GM19351 (cell line): Measurements from ENCODE around the gene MCAT.
"Not testable (repeated sequence)": the region's sequence is repeated elsewhere in the genome, so short reads cannot be mapped to it uniquely, and the experiment has no call there.

ENCODE experiments used
- ATAC-seq: cut with Tn5 transposase; IDR thresholded peaks from one replicate; pipeline ENCODE4 v1.9.1; 2021; ENCODE audit warnings: mild to moderate bottlenecking, moderate library complexity; ENCODE audit not compliant: unreplicated experiment

The MCAT gene

GRCh38 chr22:43128928-43129424 is 14.2 kb downstream of the MCAT start:
- no peak for ATAC-seq

- no peak for ATAC-seq
These were observed 15.1 kb downstream of the MCAT start for GRCh38 chr22:43128116-43128515.

GRCh38 chr22:43127166-43127908 is 15.9 kb downstream of the MCAT start:
- ATAC-seq: no peak

GRCh38 chr22:43126501-43127165 is 16.6 kb downstream of the MCAT start:
- no peak for ATAC-seq

DNA sequence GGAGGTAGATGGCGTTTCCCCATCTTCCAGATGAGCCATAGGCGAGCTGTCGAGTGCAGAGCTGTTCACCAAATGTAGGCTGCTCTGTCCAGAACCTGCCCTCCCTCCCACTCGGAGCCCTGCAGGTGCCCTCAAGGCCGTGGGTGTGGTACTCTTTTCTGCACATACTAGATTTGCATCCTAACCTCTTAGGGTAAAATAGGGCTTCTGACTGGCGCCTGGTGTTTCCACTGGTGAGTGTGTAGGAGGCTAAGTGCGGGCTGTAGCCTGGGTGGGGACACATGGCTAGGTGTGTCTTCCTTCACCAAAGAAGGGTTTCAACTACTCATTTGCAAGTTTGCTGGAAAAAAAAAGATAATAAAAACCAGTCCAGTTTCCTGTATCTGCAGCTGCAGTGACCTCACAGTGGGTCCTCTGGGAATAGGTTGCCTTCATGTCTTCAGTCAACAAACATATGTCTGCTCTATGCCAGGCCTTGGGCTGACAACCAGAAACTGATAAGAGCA is 24.2 kb downstream of the MCAT start:
- peak; percentile 70 for ATAC-seq

- ATAC-seq: peak; percentile 10
These were observed 25.0 kb downstream of the MCAT start for GRCh38 chr22:43118024-43118849.

DNA sequence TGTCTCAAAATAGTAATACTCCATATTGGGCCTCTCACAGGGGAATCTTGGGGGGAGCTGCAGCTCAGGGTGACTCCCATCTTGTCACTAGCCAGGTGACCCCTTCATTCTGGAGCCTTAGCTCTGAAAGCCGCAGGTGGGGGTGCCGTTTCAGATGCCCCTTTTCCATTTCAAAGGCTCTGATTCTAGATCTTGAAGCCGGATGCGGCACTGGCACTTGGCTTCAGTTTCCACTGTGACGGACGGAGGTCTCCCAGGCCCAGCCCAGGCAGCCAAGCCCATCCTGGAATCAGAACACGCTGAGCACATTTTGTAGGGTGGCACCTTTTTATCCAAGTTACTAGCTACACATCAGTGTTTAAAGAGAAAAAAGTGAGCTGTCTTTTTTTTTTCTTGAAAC is 26.3 kb downstream of the MCAT start:
- ATAC-seq: no peak

DNA sequence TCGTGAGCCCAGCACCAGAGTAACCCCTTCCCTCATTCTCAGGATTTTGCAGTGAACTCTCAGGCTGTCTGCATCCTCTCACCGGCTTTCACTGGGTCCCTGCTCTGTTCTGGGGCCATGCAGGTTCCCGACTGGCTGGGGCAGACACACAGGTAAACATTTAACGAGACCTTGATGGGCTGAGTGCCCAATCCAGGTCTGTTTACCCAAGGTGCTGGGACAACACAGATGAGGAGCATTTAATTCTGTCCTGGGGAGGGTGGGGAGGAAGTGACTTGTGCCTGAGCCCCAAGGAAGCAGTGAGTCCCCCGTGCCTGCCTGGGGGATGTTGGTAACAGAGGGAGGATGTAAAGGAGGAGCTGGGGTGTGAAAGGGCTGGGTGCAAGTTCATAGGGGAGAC is 28.2 kb downstream of the MCAT start:
- no peak for ATAC-seq

GRCh38 chr22:43113526-43114251 is 29.5 kb downstream of the MCAT start:
- no peak for ATAC-seq

DNA sequence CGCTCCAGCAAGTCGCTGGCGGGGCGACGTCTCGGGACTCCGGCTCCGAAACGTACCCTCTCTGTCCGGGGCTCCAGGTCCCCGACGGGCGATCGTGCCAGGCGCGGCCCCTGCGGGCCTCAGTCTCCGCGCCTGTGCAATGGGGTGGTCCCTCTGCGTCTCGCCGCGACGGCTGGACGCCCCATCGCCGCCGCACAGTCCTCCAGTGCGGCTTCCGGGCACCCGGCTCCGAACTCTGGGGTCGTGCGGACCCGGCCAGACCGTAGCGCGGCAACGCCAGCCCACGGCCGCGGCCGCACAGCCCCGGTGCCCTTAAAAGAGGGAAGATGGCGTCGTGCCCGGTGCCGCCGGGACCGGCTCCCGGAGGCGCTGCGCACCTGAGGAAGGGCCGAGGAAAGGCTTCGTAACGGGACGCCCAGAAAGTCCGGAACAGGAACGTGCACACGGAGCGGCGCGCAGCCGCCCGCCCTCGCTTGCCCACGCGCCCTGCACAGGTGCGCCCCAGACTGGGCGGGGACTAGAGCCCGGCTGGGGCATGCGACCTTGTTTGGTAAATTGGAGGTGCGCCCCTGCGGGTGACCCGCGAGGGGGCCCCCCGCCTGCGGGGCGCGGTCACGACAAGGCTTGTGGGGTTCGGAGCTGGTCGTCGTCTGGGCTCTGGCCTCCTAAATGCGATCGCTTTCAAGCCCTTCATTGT is 32.1 kb downstream of the MCAT start:
- ATAC-seq: peak; percentile 48

DNA sequence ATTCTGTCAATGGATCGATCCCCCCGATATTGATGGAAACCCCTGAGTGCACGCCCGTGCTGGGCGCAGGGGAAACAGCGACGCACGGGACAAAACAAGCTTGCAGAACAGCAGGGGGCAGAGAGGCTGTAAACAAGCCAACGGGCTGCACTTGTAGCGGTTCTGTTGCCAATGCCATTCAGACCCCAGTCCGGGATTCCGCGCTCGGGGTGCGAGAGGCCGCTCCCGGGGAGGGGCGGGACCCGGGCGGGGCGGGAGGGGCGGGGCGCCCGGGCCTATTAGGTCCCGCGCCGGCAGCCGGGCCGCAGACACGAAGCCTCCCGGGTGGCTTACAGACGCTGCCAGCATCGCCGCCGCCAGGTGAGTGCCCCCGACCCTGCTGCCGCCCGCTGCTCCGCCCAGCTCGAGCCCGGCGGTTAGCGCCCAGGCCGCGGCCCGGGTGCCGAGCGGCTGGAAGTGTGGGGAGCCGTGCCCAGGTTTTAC is 32.7 kb downstream of the MCAT start, which contains the start of gene BIK:
BIK (plus strand) TSS at position 307 of the 483 bp plus-strand sequence. CDS start 13,273 bp downstream, outside the sequence.
- ATAC-seq: peak; percentile 39

DNA sequence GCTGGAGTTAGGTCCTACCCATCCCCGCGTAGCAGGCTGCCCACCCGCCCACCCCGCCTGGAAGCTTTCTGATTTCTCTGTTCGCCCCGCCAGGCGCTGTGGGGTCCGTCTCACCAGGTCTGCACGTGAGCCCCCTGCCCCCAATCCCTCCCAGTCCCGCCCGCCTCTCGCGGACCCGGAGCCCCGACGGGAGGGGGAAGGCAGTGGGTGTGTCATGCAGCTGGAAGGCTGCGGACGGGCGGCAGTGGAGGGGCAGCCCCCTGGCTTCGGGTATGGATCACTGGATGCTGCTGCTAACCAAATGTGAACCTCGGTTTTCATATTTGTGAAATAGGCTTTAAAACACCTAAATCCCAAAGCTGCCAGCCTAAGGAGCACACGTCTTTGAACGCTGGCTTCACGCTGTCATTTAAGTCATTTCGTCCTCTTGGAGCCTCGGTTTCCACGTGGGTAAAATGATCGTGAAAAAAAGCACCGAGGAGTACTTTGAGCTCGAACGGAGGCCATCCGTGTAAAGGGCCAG is 33.2 kb downstream of the MCAT start:
- ATAC-seq: no peak

GRCh38 chr22:43109511-43109910 is 33.7 kb downstream of the MCAT start:
- ATAC-seq: no peak

- no peak for ATAC-seq
These were observed 36.9 kb downstream of the MCAT start for GRCh38 chr22:43106302-43106701.

- not testable (repeated sequence) for ATAC-seq
These were observed 38.2 kb downstream of the MCAT start for GRCh38 chr22:43104950-43105349.

DNA sequence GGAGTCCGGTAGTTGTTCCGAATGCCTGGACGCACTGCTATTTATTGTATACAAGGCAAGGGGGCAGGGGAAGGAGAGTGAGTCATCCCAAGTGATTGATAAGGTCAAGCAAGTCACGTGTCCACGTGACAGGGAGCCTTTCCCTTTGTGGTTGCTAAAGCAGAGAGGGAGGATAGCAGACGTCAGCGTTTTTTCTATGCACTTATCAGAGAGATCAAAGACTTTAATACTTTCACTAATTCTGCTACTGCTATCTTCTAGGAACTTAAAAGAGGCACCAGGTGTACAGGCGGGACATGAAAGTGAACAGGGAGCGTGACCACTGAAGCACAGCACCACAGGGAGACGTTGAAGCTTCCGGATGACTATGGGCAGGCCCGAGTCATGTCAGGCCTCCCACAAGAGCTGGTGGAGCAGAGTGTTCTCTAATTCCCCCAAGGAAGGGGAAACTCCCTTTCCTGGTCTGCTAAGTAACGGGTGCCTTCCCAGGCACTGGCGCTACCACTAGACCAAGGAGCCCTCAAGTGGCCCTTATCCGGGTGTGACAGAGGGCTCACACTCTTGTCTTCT is 39.1 kb downstream of the MCAT start:
- not testable (repeated sequence) for ATAC-seq

- ATAC-seq: no peak
These were observed 41.9 kb downstream of the MCAT start for GRCh38 chr22:43101306-43101705.

DNA sequence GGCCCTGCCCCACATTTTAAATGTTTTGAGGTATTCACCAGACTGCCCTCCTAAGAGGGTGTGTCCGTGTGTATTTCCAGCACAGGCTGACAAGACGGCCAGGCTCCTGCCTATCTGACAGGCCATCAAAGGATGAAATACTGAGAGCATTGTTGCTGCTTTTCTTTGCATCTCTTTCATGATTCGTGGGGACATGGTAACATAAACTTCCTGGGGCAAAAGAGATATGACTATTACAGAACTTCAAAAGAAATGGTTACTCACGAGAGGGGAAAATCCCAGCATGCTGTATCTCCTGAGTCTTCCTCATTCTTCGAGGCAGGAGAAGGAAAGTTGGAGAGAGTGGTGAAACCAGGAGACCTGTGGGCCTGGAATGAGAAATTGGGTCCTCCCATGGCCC is 43.0 kb downstream of the MCAT start:
- ATAC-seq: no peak

- ATAC-seq: no peak
These were observed 44.1 kb downstream of the MCAT start for GRCh38 chr22:43099095-43099494.
